HepG2 (cell line): ENCODE measurements around the gene AUH.

ENCODE experiments used
- FOXJ3 ChIP-seq: sonication (generic); formaldehyde crosslinking; IDR thresholded peaks from 2 replicates; pipeline ENCODE4 v1.4.0; 2020; ENCODE audit warnings: missing genetic modification reagents, mild to moderate bottlenecking, borderline replicate concordance
- SIN3A ChIP-seq: IDR thresholded peaks from 2 replicates; pipeline ENCODE4 v1.6.1; 2011; ENCODE audit warnings: low read depth, mild to moderate bottlenecking, control low read depth, low read length, borderline replicate concordance

DNA sequence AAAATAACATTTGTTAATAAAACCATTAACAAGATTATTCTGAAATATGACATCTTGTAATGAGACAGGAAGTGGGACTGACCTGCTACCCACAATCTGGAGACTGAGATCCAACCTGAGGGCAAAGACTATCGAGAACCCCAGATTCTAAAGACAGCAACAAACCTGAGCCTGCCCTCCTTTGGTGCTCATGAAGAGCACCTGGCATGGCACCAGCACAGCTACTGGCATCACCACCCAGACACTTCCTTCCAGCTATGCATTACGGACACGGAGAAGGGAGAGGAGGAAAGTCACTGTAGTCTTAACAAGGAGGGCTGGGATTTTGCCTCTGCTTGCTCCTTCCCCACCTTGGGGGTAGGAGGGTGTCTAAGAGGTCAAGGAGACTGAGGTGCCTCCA, 105.5 kb downstream of the AUH start:
- TF ChIP-seq SIN3A (no peak), FOXJ3 (CRISPR knock-in tag) (no peak)
